Lower leg skin (tissue), 3 donors: ENCODE results near the gene BABAM2.
"Not testable (repeated sequence)": the region's sequence is repeated elsewhere in the genome, so short reads cannot be mapped to it uniquely, and the experiment has no call there.

ENCODE experiments used
- CTCF ChIP-seq, 3 donors: fragments of 450-650 bp; IDR thresholded peaks; one replicate each; pipeline ENCODE4 v1.5.1; 2016; ENCODE audit warnings: antibody characterized with exemption in 3 of 3, mild to moderate bottlenecking in 3 of 3, moderate library complexity in 2 of 3
- POLR2A ChIP-seq, 2 donors: fragments of 450-650 bp; IDR thresholded peaks; one replicate each; pipeline ENCODE4 v1.6.1; 2016 to 2017; ENCODE audit warnings: antibody characterized with exemption in 2 of 2, mild to moderate bottlenecking in 1 of 2, moderate library complexity in 1 of 2

DNA sequence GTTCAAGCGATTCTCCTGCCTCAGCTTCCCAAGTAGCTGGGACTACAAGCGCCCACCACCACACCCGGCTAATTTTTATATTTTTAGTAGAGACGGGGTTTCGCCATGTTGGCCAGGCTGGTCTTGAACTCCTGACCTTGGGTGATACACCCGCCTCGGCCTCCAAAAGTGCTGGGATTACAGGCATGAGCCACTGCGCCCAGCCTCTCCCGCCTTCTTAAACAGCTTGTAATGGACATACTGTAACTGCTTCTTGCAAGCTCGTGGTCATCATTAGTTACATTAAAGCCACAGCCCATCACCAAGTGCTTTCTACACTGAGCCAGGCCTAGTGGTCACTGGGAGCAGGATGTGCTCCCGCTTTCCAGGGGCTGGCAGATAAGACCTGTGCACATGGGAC lies 444.7 kb downstream of the BABAM2 start:
- not testable (repeated sequence) for TF ChIP-seq CTCF, POLR2A (IDR thresholded peaks at IDR 0.05)
